Measurements from ENCODE around the gene TM9SF1. TPM values are rescaled to one million over a fixed set of nuclear protein-coding genes. Genes with fewer than 3 reads are reported as not detected.

TM9SF1 gene
- total RNA-seq, 4 donors from 2014 or later: 27.0 to 44.6 (median 43.8) TPM

DNA sequence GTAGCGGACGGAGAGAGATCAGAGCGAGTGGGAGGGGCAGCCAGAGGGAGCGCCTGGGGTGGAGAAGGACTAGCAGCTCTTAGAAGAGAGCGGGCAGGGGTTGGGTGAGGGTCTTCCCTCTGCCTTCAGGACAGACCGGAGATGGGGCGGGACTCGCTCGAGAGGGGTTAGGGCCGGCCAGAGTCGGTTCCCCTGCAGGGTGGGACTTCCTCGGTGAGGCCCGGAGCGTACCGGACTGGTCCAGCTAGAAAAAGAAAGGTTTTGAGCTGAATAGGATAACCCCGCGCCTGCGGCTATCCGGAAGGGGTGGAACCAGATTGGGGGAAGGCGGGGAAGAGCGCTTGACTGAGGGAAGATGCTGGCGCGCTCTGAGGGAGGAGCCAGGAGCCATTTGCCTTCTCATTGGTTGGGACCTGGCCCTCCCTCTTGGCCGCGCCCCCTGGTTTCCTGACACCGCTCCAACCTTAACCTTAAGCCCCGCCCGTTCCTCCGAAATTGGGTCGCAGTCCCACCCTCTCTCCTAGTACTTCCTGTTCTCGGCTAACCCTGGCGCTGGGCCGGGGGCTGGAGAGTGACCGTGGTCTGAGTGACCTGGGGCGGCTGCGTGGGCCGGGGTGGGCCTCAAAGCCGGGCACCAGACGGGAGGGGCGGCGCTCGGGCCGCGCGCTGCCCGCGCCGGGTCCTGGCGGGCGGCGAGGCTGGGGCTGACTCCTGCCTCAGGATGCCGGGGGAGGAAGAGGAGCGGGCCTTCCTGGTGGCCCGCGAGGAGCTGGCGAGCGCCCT is 48.1 kb downstream of the TM9SF1 start, which contains the start of gene RNF31:
Gene RNF31, plus strand, starts transcription at position 521 of the 783 bp plus-strand sequence. Its CDS starts 201 bp downstream, at position 722.
- WGBS: 0% methylated on average over 41 of the region's 57 CpGs

DNA sequence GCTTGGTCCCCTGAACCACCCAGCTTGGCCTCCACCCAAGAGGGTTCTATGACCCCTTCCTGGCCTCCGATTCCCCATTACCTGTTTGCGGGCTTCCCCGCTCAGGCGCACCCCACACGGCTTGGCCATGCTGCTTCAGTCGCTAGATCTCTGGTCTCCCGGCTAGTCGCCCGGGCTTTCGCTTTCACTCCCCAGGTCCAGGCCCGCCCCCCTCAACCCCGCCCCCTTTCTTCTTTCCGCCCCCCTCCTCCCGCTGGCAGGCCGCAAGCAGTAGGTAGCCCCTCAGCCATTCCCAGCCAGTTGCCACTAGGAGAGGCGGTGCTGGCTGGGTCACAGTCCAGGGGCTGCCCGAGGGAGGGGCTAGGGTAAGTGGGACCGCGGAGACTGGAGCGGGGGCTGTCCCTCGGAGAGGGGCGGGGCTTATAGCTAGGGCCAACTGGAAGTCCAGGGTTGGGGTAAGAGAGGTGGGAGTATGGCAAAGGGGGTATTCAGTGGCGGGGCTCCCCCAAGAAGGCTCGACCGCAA is 48.7 kb downstream of the TM9SF1 start, which contains the start of gene PSME2:
Gene PSME2, minus strand, starts transcription at position 158 of the 525 bp plus-strand sequence. Its CDS starts 29 bp downstream, at position 129.
- Histone ChIP-seq H3K36me3 (peaks cover 15 to 40% (median 34%) of the 10 kb centered on the region in 4 donors), H3K27me3 (no peaks in the 10 kb centered on the region), H3K4me3 (peak within 1 kb of the TSS; percentile 63 to 92 (median 78)), H3K4me1 (peaks cover 22 to 57% (median 46%) of the 10 kb centered on the region in 4 donors), H3K27ac (replicated peaks in 1 of 4) (peak within 1 kb of the TSS; percentile 88 to 94 (median 90)), H3K9me3 (no peaks in the 10 kb centered on the region)
- TF ChIP-seq POLR2AphosphoS5 (IDR thresholded peaks at IDR 0.05): peak; percentile 29 to 71
- TF ChIP-seq POLR2A (IDR thresholded peaks at IDR 0.05; ENCODE audit: low read depth): no peak
- intact Hi-C loops (cut with DNase I): loop anchor here (10.0 kb wide), 1 partner anchor 288 kb away; no protein-coding TSS in a partner anchor
- WGBS: 0% methylated on average over 15 of the region's 25 CpGs
- peak; percentile 98 for DNase-seq (ENCODE audit: extremely low spot score)

More for the DNA sequence above, 48.1 kb downstream of the TM9SF1 start, which contains the start of gene RNF31:
- peaks cover 19 to 53% (median 42%) of the 10 kb centered on the region in 4 donors for H3K4me1 ChIP-seq
- peak; percentile 100 for DNase-seq (ENCODE audit: extremely low spot score)
- no peaks in the 10 kb centered on the region for H3K9me3 ChIP-seq
- peak within 1 kb of the TSS; percentile 63 to 92 (median 78) for H3K4me3 ChIP-seq
- intact Hi-C loops (cut with DNase I): loop anchor here (10.0 kb wide), 1 partner anchor 288 kb away; no protein-coding TSS in a partner anchor
- peak; percentile 74 to 82 for TF ChIP-seq POLR2AphosphoS5 (IDR thresholded peaks at IDR 0.05)
- TF ChIP-seq, protein P1, sequence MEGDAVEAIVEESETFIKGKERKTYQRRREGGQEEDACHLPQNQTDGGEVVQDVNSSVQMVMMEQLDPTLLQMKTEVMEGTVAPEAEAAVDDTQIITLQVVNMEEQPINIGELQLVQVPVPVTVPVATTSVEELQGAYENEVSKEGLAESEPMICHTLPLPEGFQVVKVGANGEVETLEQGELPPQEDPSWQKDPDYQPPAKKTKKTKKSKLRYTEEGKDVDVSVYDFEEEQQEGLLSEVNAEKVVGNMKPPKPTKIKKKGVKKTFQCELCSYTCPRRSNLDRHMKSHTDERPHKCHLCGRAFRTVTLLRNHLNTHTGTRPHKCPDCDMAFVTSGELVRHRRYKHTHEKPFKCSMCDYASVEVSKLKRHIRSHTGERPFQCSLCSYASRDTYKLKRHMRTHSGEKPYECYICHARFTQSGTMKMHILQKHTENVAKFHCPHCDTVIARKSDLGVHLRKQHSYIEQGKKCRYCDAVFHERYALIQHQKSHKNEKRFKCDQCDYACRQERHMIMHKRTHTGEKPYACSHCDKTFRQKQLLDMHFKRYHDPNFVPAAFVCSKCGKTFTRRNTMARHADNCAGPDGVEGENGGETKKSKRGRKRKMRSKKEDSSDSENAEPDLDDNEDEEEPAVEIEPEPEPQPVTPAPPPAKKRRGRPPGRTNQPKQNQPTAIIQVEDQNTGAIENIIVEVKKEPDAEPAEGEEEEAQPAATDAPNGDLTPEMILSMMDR (IDR thresholded peaks at IDR 0.05): no peak
- no peaks in the 10 kb centered on the region for H3K27me3 ChIP-seq
- H3K36me3 ChIP-seq: peaks cover 20 to 46% (median 40%) of the 10 kb centered on the region in 4 donors
- H3K27ac ChIP-seq (replicated peaks in 1 of 4): peak within 1 kb of the TSS; percentile 88 to 94 (median 90)

DNA sequence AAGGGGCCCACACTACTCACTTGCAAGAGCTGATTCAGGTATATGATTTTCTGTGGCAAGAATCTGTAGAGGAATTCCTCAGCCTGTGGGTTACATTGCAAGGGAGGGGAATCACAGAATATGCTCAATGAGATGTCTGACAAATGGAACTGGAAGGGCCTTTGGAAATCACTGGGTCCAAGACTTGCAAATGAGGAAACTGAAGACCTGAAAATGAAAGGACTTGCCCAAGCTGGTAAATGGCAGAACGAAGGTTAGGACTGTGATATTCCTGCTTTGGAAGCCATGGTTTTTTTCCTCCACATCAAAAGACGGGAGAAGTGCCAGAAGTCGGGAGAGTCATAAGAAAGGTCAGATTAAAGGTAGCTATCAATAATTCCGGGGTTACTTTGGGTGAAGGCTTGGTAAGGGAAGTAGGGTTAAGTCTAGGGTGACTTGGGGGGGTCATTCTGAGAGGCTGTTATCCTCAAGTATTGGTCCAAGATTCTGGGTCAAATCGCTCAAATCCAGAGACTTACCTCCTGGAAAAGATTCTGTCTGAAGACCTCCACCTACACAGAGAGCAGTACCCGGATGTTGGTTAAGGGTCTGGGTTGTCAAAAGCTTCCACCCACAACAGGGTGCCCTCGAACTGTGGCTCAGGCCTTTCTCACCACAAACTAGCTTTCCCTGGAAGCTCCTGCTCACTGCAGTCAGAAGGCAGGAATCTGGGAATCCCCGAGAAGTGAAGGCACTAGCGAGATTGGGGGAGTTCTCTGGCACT is 49.4 kb downstream of the TM9SF1 start:
- Histone ChIP-seq H3K4me1 (peaks cover 22 to 59% (median 47%) of the 10 kb centered on the region in 4 donors), H3K36me3 (peaks cover 8 to 33% (median 27%) of the 10 kb centered on the region in 4 donors), H3K9me3 (no peaks in the 10 kb centered on the region), H3K27ac (replicated peaks in 1 of 4) (peak overlapping the region; percentile 88 to 94 (median 90)), H3K4me3 (peak overlapping the region; percentile 63 to 92 (median 78)), H3K27me3 (no peaks in the 10 kb centered on the region)
- DNase-seq (ENCODE audit: extremely low spot score): no peak
- 17% methylated on average over 9 of the region's 9 CpGs for WGBS
- TF ChIP-seq POLR2AphosphoS5 (IDR thresholded peaks at IDR 0.05) (no peak), EP300 (IDR thresholded peaks at IDR 0.05) (no peak), POLR2A (IDR thresholded peaks at IDR 0.05; ENCODE audit: low read depth) (no peak)
- TF ChIP-seq, protein P1 (IDR thresholded peaks at IDR 0.05): no peak
- intact Hi-C loops (cut with DNase I): loop anchor here (10.0 kb wide), 1 partner anchor 289 kb away; no protein-coding TSS in a partner anchor

DNA sequence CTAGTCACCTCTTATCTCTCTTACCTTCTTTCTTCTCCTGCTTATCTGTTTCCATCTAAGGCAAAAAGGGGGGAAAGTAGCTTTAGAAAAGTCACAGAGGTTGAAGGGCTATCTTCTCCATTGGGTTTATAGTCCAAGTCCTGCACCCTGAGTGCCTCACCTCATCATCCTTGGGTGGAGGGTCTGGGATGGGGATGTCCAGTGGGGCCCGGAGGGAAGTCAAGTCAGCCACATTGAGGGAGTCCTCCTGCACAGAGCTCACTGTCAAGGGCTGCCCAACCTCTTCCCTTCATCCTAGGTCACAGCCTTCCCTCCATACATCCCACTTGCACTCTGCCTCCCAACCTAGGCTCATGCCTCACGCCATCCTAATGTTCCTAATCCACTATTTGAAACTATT is 50.0 kb downstream of the TM9SF1 start:
- peak overlapping the region; percentile 88 to 94 (median 90) for H3K27ac ChIP-seq (replicated peaks in 1 of 4)
- intact Hi-C loops (cut with DNase I): loop anchor here (10.0 kb wide), 1 partner anchor 290 kb away; no protein-coding TSS in a partner anchor

More for the DNA sequence above, 50.0 kb downstream of the TM9SF1 start:
- Histone ChIP-seq H3K27me3 (no peaks in the 10 kb centered on the region), H3K4me1 (peaks cover 27 to 62% (median 53%) of the 10 kb centered on the region in 4 donors), H3K9me3 (no peaks in the 10 kb centered on the region), H3K36me3 (peaks cover 2 to 27% (median 21%) of the 10 kb centered on the region in 4 donors), H3K4me3 (no peak overlapping the region)
- no peak for TF ChIP-seq POLR2A (IDR thresholded peaks at IDR 0.05; ENCODE audit: low read depth)
- TF ChIP-seq POLR2AphosphoS5 (IDR thresholded peaks at IDR 0.05): no peak
- no peak for TF ChIP-seq EP300 (IDR thresholded peaks at IDR 0.05)
- TF ChIP-seq, protein P1 (IDR thresholded peaks at IDR 0.05): no peak
- no peak for DNase-seq (ENCODE audit: extremely low spot score)
- WGBS: 97% methylated on average over 2 of the region's 2 CpGs

Measured in esophagus muscularis mucosa (tissue), 4 donors.